OCI-LY1 (cell line): Measurements from ENCODE around the gene RREB1.

Experiments used
- H2AFZ ChIP-seq: fragments of 200-600 bp; sonication (generic), shearing (Covaris generic); 2 replicates; pipeline ENCODE4 v1.6.0; 2014; ENCODE audit warnings: antibody characterized with exemption, mild to moderate bottlenecking, low read length
- H3F3A ChIP-seq: fragments of 200-600 bp; sonication (generic), shearing (Covaris generic); 2 replicates; pipeline ENCODE4 v1.6.0; 2014; ENCODE audit warnings: mild to moderate bottlenecking, antibody characterized with exemption, low read length, moderate library complexity; ENCODE audit not compliant: insufficient read depth
- H3K27ac ChIP-seq: fragments of 200-600 bp; sonication (generic); 2 replicates; pipeline ENCODE4 v1.5.1; 2014; ENCODE audit warnings: low read length, mixed run types, mild to moderate bottlenecking, low read depth; ENCODE audit not compliant: poor library complexity, severe bottlenecking
- H3K27me3 ChIP-seq: fragments of 200-600 bp; sonication (generic); 2 replicates; pipeline ENCODE4 v1.6.0; 2014; ENCODE audit warnings: antibody characterized with exemption, mild to moderate bottlenecking, low read length, moderate library complexity; ENCODE audit not compliant: insufficient read depth
- H3K36me3 ChIP-seq: fragments of 200-600 bp; sonication (generic); 2 replicates; pipeline ENCODE4 v1.6.1; 2014; ENCODE audit warnings: mild to moderate bottlenecking, antibody characterized with exemption, low read length, moderate library complexity, mixed read lengths; ENCODE audit not compliant: insufficient read depth
- H3K4me1 ChIP-seq: fragments of 200-600 bp; sonication (generic); 2 replicates; pipeline ENCODE4 v1.5.1; 2014; ENCODE audit warnings: mild to moderate bottlenecking, low read length, moderate library complexity; ENCODE audit not compliant: insufficient read depth, severe bottlenecking
- H3K4me2 ChIP-seq: fragments of 200-600 bp; sonication (generic), shearing (Covaris generic); 2 replicates; pipeline ENCODE4 v1.6.1; 2014; ENCODE audit warnings: low read length
- H3K4me3 ChIP-seq: fragments of 200-600 bp; sonication (generic); 2 replicates; pipeline ENCODE4 v1.5.1; 2014; ENCODE audit warnings: low read length, low read depth, mild to moderate bottlenecking, mixed read lengths; ENCODE audit not compliant: poor library complexity, severe bottlenecking
- H3K79me2 ChIP-seq: fragments of 200-600 bp; shearing (Covaris generic); 2 replicates; pipeline ENCODE4 v1.6.1; 2016; ENCODE audit warnings: mixed run types, low read length, mixed read lengths; ENCODE audit not compliant: insufficient read depth
- H3K9ac ChIP-seq: fragments of 200-600 bp; sonication (generic), shearing (Covaris generic); 2 replicates; pipeline ENCODE4 v1.6.1; 2014; ENCODE audit warnings: mild to moderate bottlenecking, low read length, mixed read lengths
- H3K9me2 ChIP-seq: fragments of 200-600 bp; sonication (generic), shearing (Covaris generic); 2 replicates; pipeline ENCODE4 v1.6.1; 2014; ENCODE audit warnings: low read depth, mild to moderate bottlenecking, low read length, mixed read lengths
- H3K9me3 ChIP-seq: fragments of 200-600 bp; shearing (Covaris generic); 2 replicates; pipeline ENCODE4 v1.6.1; 2014; ENCODE audit warnings: low read length, mixed read lengths
- H4K20me1 ChIP-seq: fragments of 200-600 bp; sonication (generic), shearing (Covaris generic); 2 replicates; pipeline ENCODE4 v1.6.0; 2016; ENCODE audit warnings: mild to moderate bottlenecking, low read length; ENCODE audit not compliant: insufficient read depth
- CTCF ChIP-seq: fragments of 200-600 bp; sonication (generic), shearing (Covaris generic); IDR thresholded peaks from 2 replicates; pipeline ENCODE4 v1.5.1; 2017; ENCODE audit warnings: mild to moderate bottlenecking, antibody characterized with exemption, low read length, moderate library complexity, mixed read lengths
- EZH2 ChIP-seq: fragments of 200-600 bp; sonication (generic), shearing (Covaris generic); IDR thresholded peaks from 2 replicates; pipeline ENCODE4 v1.8.0; 2017; ENCODE audit warnings: borderline replicate concordance, mixed run types, mild to moderate bottlenecking, antibody characterized with exemption, low read length, moderate library complexity, mixed read lengths

RREB1 gene

GRCh38 chr6:7195339-7196018 is 87.7 kb downstream of the RREB1 start:
- Histone ChIP-seq H3K9ac (no peak overlapping the region), H3K27ac (no peak overlapping the region), H2AFZ (no peak overlapping the region), H3K9me2 (no peaks in the 10 kb centered on the region), H3K9me3 (no peaks in the 10 kb centered on the region), H3K4me1 (no peaks in the 10 kb centered on the region), H3K4me2 (no peak overlapping the region), H3K79me2 (no peaks in the 10 kb centered on the region), H4K20me1 (no peaks in the 10 kb centered on the region), H3F3A (no peaks in the 10 kb centered on the region), H3K36me3 (peaks cover 15% of the 10 kb centered on the region; the same call in 1 of the 2 replicates), H3K27me3 (no peaks in the 10 kb centered on the region), H3K4me3 (no peak overlapping the region)
- no peak for TF ChIP-seq CTCF
- TF ChIP-seq EZH2, result no peak

- Histone ChIP-seq H3K4me1 (no peaks in the 10 kb centered on the region), H2AFZ (no peak overlapping the region), H3K4me3 (no peak overlapping the region), H4K20me1 (no peaks in the 10 kb centered on the region; the same call in 1 of the 2 replicates), H3K4me2 (no peak overlapping the region), H3K9me2 (no peaks in the 10 kb centered on the region), H3K27ac (no peak overlapping the region), H3K9ac (no peak overlapping the region), H3K36me3 (peaks cover 9% of the 10 kb centered on the region; the same call in 1 of the 2 replicates), H3K27me3 (no peaks in the 10 kb centered on the region), H3K79me2 (no peaks in the 10 kb centered on the region), H3K9me3 (no peaks in the 10 kb centered on the region), H3F3A (no peaks in the 10 kb centered on the region)
- no peak for TF ChIP-seq CTCF
- no peak for TF ChIP-seq EZH2
Measured at GRCh38 chr6:7196019-7196402, 88.2 kb downstream of the RREB1 start.

- TF ChIP-seq CTCF (no peak), EZH2 (no peak)
- Histone ChIP-seq H3K36me3 (peaks cover 7% of the 10 kb centered on the region; the same call in 1 of the 2 replicates), H2AFZ (no peak overlapping the region), H4K20me1 (no peaks in the 10 kb centered on the region; the same call in 1 of the 2 replicates), H3K4me3 (no peak overlapping the region), H3K9ac (no peak overlapping the region), H3K4me2 (no peak overlapping the region), H3F3A (no peaks in the 10 kb centered on the region), H3K4me1 (peaks cover 3% of the 10 kb centered on the region), H3K27ac (no peak overlapping the region), H3K9me2 (no peaks in the 10 kb centered on the region), H3K79me2 (no peaks in the 10 kb centered on the region), H3K9me3 (no peaks in the 10 kb centered on the region), H3K27me3 (no peaks in the 10 kb centered on the region)
Measured at GRCh38 chr6:7196685-7197283, 89.0 kb downstream of the RREB1 start.
